Prostate gland (tissue), 2 donors: ENCODE measurements around the gene RAB11FIP5.

Experiments
- CTCF ChIP-seq, 4 experiments: fragments of 200-600 bp in 2 of 4; fragments of 450-650 bp in 2 of 4; sonication (generic) in 2 of 4; IDR thresholded peaks; 1 replicate in 3 of 4; 2 replicates in 1 of 4; pipeline ENCODE4 v1.5.1; 2016 to 2019; ENCODE audit warnings: antibody characterized with exemption in 4 of 4, mild to moderate bottlenecking in 2 of 4, moderate library complexity in 2 of 4
- POLR2A ChIP-seq: fragments of 450-650 bp; IDR thresholded peaks from one replicate; pipeline ENCODE4 v1.6.1; 2016; ENCODE audit warnings: antibody characterized with exemption, mild to moderate bottlenecking
- POLR2AphosphoS5 ChIP-seq: sonication (generic); formaldehyde crosslinking; IDR thresholded peaks from one replicate; pipeline ENCODE4 v1.6.1; 2017; ENCODE audit warnings: antibody characterized with exemption

GRCh38 chr2:73033142-73033765 lies 79.5 kb downstream of the RAB11FIP5 start:
- TF ChIP-seq CTCF (IDR thresholded peaks at IDR 0.05): no peak
- no peak for TF ChIP-seq POLR2A
- no peak for TF ChIP-seq POLR2AphosphoS5
